GM21367 (cell line): ENCODE measurements around the gene MMP2.

Source experiments
- ATAC-seq: cut with Tn5 transposase; IDR thresholded peaks from one replicate; pipeline ENCODE4 v1.9.1; 2021; ENCODE audit not compliant: unreplicated experiment

The MMP2 gene

GRCh38 chr16:55510185-55510805 is 31.3 kb downstream of the MMP2 start:
- no peak for ATAC-seq

- ATAC-seq = no peak
These were observed 33.9 kb downstream of the MMP2 start for GRCh38 chr16:55512941-55513340.

- ATAC-seq = no peak
These were observed 34.6 kb downstream of the MMP2 start for GRCh38 chr16:55513616-55514015.

- ATAC-seq = no peak
These were observed 36.1 kb downstream of the MMP2 start for GRCh38 chr16:55515111-55515510.

GRCh38 chr16:55521792-55522191 is 42.8 kb downstream of the MMP2 start:
- no peak for ATAC-seq

- ATAC-seq = no peak
These were observed 47.4 kb downstream of the MMP2 start for GRCh38 chr16:55526441-55526840.

GRCh38 chr16:55527885-55528284 is 48.9 kb downstream of the MMP2 start:
- ATAC-seq = no peak

GRCh38 chr16:55529018-55529417 is 50.0 kb downstream of the MMP2 start:
- no peak for ATAC-seq

- no peak for ATAC-seq
These were observed 51.4 kb downstream of the MMP2 start for GRCh38 chr16:55530316-55530856.

- ATAC-seq = no peak
These were observed 53.2 kb downstream of the MMP2 start for GRCh38 chr16:55532227-55532626.

GRCh38 chr16:55534756-55535155 is 55.8 kb downstream of the MMP2 start:
- no peak for ATAC-seq

GRCh38 chr16:55539049-55539448 is 60.1 kb downstream of the MMP2 start:
- ATAC-seq = no peak

GRCh38 chr16:55539488-55539887 is 60.5 kb downstream of the MMP2 start:
- ATAC-seq = no peak

GRCh38 chr16:55540221-55540620 is 61.2 kb downstream of the MMP2 start:
- no peak for ATAC-seq

- ATAC-seq = no peak
These were observed 63.6 kb downstream of the MMP2 start for GRCh38 chr16:55542459-55543082.

- ATAC-seq = no peak
These were observed 64.5 kb downstream of the MMP2 start for GRCh38 chr16:55543472-55543871.

- ATAC-seq = no peak
These were observed 73.6 kb downstream of the MMP2 start for GRCh38 chr16:55552621-55553020.

GRCh38 chr16:55555436-55555835 is 76.4 kb downstream of the MMP2 start:
- no peak for ATAC-seq
